Measurements from ENCODE around the gene ILDR2.
A peak's percentile ranks its signal among the peaks of the same experiment; 100 is the strongest.

ILDR2 gene

DNA sequence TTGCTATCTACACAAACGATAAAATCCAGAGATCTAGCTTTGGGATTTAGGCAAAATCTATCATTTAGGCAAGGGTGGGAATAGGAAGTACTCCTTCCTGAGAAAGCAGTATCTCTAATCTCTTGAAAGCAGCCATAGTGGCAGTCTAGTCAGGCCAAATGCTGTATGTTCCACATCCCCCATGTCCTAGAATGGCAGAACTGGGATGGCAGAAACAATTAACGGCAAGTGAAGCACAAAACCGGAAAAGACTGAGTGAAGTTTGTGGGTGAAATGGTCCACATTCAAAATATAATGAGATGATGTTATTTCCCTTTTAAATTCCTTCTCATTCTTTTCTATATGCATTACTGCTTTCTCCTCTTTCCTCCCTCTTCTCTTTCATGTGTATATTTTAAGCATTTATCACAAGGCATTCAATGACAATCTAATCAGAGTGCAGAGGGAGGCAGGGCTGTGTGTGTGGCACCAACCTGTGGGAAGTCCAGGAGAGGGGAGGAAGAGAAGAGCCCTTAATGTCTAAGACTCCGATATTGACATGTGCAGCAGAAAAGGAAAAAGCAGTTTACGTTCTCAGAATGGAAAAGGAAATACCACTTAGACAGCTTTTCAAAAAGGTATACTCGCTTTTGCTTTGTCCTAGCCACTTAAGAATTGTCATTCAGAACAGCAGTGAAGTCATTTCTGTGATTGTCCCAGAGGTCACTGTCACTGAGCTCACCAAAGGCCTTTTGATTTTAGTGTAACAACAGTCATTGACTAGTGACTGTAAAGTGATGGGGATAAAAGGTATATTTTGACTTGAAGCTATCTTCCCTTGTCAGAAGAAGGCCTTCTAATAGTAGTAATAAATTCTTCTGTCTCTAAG, 57.0 kb downstream of the ILDR2 start:
- no peak overlapping the region for H3K9ac ChIP-seq (ENCODE audit: low read depth, low read length)

DNA sequence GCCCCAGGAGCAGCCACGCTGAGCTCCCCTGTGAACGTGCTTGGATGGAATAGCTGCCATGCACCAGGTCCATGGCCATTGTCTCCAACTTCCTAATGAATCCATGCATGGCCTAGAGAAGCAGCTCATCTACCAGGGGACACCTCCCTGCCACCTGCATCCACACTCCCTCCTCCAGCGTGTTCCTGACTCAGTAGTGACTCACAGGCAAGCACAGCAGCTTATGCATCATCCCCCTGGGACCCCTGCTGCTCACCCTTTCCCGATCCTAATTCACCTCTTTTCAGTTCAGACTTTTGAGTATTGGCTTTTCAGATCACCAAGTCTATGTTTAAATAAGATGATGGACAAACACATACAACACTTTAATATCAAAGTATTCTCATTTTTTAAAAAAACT, 59.4 kb downstream of the ILDR2 start:
- Histone ChIP-seq H3K36me3 (ENCODE audit: insufficient read depth, low read length) (no peaks in the 10 kb centered on the region), H3K4me3 (ENCODE audit: low read length) (no peak overlapping the region), H3K9me3 (replicated peaks; ENCODE audit: low read length) (no peaks in the 10 kb centered on the region), H3K4me2 (ENCODE audit: low read length) (no peak overlapping the region), H3K27me3 (ENCODE audit: control insufficient read depth, insufficient read depth, low read length) (peaks cover 28% of the 10 kb centered on the region), H3K4me1 (ENCODE audit: control insufficient read depth, insufficient read depth, low read length) (no peaks in the 10 kb centered on the region), H3K9ac (ENCODE audit: low read depth, low read length) (no peak overlapping the region)

More for the DNA sequence above, 57.0 kb downstream of the ILDR2 start:
- no peak overlapping the region for H3K4me2 ChIP-seq (ENCODE audit: low read length)
- H3K27me3 ChIP-seq (ENCODE audit: control insufficient read depth, insufficient read depth, low read length): peaks cover 39% of the 10 kb centered on the region
- no peak overlapping the region for H3K4me3 ChIP-seq (ENCODE audit: low read length)
- no peaks in the 10 kb centered on the region for H3K36me3 ChIP-seq (ENCODE audit: insufficient read depth, low read length)
- H3K4me1 ChIP-seq (ENCODE audit: control insufficient read depth, insufficient read depth, low read length): no peaks in the 10 kb centered on the region
- H3K9me3 ChIP-seq (replicated peaks; ENCODE audit: low read length): no peaks in the 10 kb centered on the region

DNA sequence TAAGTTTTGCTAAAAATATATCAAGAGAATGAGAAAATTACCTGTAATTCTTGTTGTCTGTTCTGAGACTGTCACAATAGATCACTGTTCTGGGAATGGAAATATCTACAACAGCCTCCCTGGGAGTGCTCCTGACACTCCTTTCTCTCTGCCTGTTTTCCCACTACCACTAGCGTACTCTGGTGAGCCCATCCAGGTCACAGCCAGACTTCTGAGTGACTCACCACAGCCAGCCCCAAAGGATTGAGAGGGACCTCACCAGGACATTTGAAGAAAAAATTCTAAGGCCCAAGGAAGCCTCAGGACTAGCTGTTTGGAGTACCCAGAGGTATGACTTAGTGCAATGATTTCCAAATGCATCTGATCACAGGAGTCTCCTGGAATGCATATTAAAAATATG, 60.3 kb downstream of the ILDR2 start:
- H3K36me3 ChIP-seq (ENCODE audit: insufficient read depth, low read length): no peaks in the 10 kb centered on the region
- no peaks in the 10 kb centered on the region for H3K4me1 ChIP-seq (ENCODE audit: control insufficient read depth, insufficient read depth, low read length)
- no peak overlapping the region for H3K4me3 ChIP-seq (ENCODE audit: low read length)
- H3K9me3 ChIP-seq (replicated peaks; ENCODE audit: low read length): no peaks in the 10 kb centered on the region
- peaks cover 21% of the 10 kb centered on the region for H3K27me3 ChIP-seq (ENCODE audit: control insufficient read depth, insufficient read depth, low read length)
- H3K4me2 ChIP-seq (ENCODE audit: low read length): no peak overlapping the region
- H3K9ac ChIP-seq (ENCODE audit: low read depth, low read length): no peak overlapping the region

DNA sequence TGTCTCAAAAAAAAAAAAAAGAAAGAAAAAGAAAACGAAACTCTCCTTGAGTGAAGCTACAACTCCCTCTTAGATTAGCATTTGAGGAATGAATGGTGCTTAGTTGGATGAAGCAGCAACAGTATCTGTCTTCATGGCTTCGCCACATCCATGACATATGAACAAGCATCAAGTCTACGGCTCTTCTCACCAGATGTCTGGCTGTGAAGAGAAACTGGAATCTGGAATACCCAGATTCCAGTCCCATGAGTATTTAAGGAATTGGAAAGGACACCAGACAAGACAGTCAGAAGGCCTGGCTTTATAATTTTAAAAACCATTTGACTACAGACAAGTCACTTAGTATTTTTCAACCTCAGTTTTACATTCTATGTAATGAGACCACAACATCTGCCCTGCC, 61.2 kb downstream of the ILDR2 start:
- no peak overlapping the region for H3K4me3 ChIP-seq (ENCODE audit: low read length)
- no peaks in the 10 kb centered on the region for H3K36me3 ChIP-seq (ENCODE audit: insufficient read depth, low read length)
- peaks cover 21% of the 10 kb centered on the region for H3K27me3 ChIP-seq (ENCODE audit: control insufficient read depth, insufficient read depth, low read length)
- no peak overlapping the region for H3K4me2 ChIP-seq (ENCODE audit: low read length)
- H3K4me1 ChIP-seq (ENCODE audit: control insufficient read depth, insufficient read depth, low read length): no peaks in the 10 kb centered on the region
- no peaks in the 10 kb centered on the region for H3K9me3 ChIP-seq (replicated peaks; ENCODE audit: low read length)
- H3K9ac ChIP-seq (ENCODE audit: low read depth, low read length): no peak overlapping the region

DNA sequence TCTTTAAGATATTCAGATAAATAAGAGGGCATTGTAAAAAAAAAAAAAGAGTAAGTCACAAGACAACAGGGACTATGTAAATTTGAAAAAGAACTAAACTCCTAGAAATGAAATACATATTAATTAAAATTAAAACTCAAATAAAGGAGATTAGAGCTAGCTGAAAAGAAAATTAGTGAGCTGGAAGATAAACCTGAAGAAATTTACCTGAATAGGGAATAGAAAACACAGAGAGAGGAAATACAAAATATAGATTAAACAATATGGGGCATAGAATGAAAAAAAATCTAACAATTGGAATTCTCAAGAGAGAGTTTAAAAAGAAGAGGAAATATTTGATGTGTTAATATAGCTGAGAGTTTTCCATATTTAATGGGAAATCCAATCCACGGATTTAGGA, 63.7 kb downstream of the ILDR2 start:
- Histone ChIP-seq H3K9me3 (replicated peaks; ENCODE audit: low read length) (no peaks in the 10 kb centered on the region), H3K36me3 (ENCODE audit: insufficient read depth, low read length) (no peaks in the 10 kb centered on the region), H3K9ac (ENCODE audit: low read depth, low read length) (no peak overlapping the region), H3K27me3 (ENCODE audit: control insufficient read depth, insufficient read depth, low read length) (peaks cover 14% of the 10 kb centered on the region), H3K4me1 (ENCODE audit: control insufficient read depth, insufficient read depth, low read length) (peaks cover 1% of the 10 kb centered on the region), H3K4me2 (ENCODE audit: low read length) (no peak overlapping the region), H3K4me3 (ENCODE audit: low read length) (no peak overlapping the region)

DNA sequence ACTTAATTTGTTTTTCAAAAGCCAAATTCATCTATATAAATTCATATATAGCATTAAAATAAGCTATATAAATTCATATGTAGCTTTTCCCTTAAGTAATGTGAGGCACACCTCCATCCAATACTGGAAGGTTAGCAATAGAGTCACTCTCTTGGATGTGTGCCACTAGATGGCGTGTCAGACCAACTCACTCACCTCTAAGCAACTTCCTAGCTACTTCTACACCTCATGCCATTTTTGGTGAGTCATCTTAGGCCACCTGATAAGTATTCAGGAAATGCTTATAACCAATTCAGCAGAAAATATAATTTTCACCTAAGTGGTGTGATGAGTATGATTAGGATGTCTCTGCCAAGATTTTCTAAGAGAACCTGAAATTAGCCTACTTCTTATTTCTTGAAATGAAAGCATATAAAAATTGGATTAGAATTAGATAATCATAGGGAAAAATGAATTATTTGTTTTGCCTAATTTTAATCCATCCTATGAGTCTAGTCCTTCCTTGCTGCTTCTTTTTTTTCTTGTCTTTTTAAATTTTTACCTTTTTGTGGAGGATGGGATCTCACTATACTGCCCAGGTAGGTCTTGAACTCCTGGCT, 64.8 kb downstream of the ILDR2 start:
- Histone ChIP-seq H3K4me2 (ENCODE audit: low read length) (no peak overlapping the region), H3K4me3 (ENCODE audit: low read length) (no peak overlapping the region), H3K27me3 (ENCODE audit: control insufficient read depth, insufficient read depth, low read length) (peaks cover 14% of the 10 kb centered on the region), H3K9me3 (replicated peaks; ENCODE audit: low read length) (no peaks in the 10 kb centered on the region), H3K36me3 (ENCODE audit: insufficient read depth, low read length) (no peaks in the 10 kb centered on the region), H3K4me1 (ENCODE audit: control insufficient read depth, insufficient read depth, low read length) (peaks cover 12% of the 10 kb centered on the region), H3K9ac (ENCODE audit: low read depth, low read length) (no peak overlapping the region)

DNA sequence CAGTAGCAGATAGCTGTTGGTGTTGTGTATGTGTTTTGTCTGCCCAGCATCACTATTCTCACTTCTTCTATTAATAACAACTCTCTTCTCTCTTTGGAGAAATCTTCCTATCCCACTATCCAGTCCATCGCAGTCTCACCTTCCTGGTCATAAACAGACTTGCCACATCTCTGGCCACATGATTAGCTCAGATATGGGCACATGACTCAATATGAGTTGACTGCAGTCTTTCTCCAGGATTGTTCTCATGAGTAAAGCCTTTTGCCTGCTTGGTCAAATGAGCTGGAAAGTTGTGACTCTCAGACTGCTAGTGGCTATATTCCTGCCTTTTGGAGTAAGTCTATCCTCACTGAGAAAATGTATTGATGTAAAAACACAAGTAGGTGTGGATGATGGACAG, 66.4 kb downstream of the ILDR2 start:
- H3K27me3 ChIP-seq (ENCODE audit: control insufficient read depth, insufficient read depth, low read length): peaks cover 20% of the 10 kb centered on the region
- peaks cover 15% of the 10 kb centered on the region for H3K4me1 ChIP-seq (ENCODE audit: control insufficient read depth, insufficient read depth, low read length)
- no peak overlapping the region for H3K9ac ChIP-seq (ENCODE audit: low read depth, low read length)
- no peaks in the 10 kb centered on the region for H3K9me3 ChIP-seq (replicated peaks; ENCODE audit: low read length)
- H3K4me3 ChIP-seq (ENCODE audit: low read length): no peak overlapping the region
- H3K36me3 ChIP-seq (ENCODE audit: insufficient read depth, low read length): no peaks in the 10 kb centered on the region
- H3K4me2 ChIP-seq (ENCODE audit: low read length): no peak overlapping the region

DNA sequence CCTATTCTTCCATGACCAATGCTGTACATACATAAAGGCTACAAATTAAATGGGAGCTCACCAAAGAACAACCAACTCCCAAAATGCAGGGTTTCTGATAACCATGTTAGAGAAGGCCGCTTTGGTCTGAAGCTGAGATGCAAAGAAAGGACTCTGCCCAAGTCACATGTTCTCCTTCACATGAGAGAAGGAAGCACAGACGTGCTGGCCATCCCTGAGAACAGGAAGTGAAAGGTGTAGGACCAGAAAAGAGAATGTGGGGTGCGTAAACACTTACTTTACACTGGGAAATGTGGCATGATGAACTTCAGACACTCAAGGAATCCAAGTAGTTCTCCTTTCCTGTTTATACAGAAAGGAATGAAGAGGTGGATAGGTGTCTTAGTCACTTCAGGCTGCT, 67.6 kb downstream of the ILDR2 start:
- peaks cover 27% of the 10 kb centered on the region for H3K27me3 ChIP-seq (ENCODE audit: control insufficient read depth, insufficient read depth, low read length)
- no peak overlapping the region for H3K4me3 ChIP-seq (ENCODE audit: low read length)

DNA sequence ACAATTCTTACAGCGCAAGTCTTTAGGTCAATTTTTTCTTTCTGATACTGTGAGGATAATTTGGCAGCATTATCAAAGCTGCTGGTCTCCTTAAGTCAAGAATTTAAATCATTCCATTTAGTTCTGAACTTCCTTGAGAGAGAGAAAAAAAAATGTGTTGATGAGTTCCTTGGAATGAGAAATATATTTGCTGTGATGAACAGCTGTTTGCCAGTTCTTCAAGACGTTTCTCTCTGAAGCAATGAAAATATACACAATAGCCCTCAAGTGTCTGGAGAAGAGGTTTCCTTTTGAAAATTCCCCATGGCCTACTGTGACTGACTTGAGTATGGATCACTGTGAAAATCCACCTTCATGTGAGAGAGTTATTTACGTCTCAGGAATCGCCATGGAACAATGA, 68.3 kb downstream of the ILDR2 start:
- H3K9me3 ChIP-seq (replicated peaks; ENCODE audit: low read length): no peaks in the 10 kb centered on the region
- no peak overlapping the region for H3K4me2 ChIP-seq (ENCODE audit: low read length)
- no peak overlapping the region for H3K9ac ChIP-seq (ENCODE audit: low read depth, low read length)
- peaks cover 15% of the 10 kb centered on the region for H3K4me1 ChIP-seq (ENCODE audit: control insufficient read depth, insufficient read depth, low read length)
- peaks cover 26% of the 10 kb centered on the region for H3K27me3 ChIP-seq (ENCODE audit: control insufficient read depth, insufficient read depth, low read length)
- no peaks in the 10 kb centered on the region for H3K36me3 ChIP-seq (ENCODE audit: insufficient read depth, low read length)
- H3K4me3 ChIP-seq (ENCODE audit: low read length): no peak overlapping the region

More for the DNA sequence above, 67.6 kb downstream of the ILDR2 start:
- Histone ChIP-seq H3K36me3 (ENCODE audit: insufficient read depth, low read length) (no peaks in the 10 kb centered on the region), H3K4me1 (ENCODE audit: control insufficient read depth, insufficient read depth, low read length) (peaks cover 15% of the 10 kb centered on the region), H3K9ac (ENCODE audit: low read depth, low read length) (no peak overlapping the region), H3K4me2 (ENCODE audit: low read length) (no peak overlapping the region), H3K9me3 (replicated peaks; ENCODE audit: low read length) (no peaks in the 10 kb centered on the region)

DNA sequence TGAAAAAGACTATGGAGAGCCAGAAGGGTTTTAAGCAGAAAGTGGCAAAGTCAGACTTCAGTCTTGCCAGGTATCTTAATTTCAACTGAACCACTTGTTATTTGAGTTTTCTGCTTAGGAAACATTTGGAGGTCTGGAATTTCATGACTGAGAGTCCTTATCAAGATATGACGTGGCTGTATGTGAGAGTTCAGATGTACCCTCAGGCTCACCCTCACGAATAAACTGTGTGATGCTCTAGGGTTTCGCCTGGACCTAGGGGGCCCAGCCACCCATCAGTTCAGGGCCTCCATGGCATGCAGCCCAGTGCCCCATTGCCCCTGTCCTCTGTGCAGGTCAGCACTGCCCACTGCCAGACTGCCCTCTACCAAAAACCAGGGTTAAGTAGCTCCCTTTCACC, 68.7 kb downstream of the ILDR2 start:
- peaks cover 15% of the 10 kb centered on the region for H3K4me1 ChIP-seq (ENCODE audit: control insufficient read depth, insufficient read depth, low read length)
- H3K4me3 ChIP-seq (ENCODE audit: low read length): no peak overlapping the region
- H3K9me3 ChIP-seq (replicated peaks; ENCODE audit: low read length): no peaks in the 10 kb centered on the region
- peak overlapping the region; percentile 11 for H3K9ac ChIP-seq (ENCODE audit: low read depth, low read length)
- H3K36me3 ChIP-seq (ENCODE audit: insufficient read depth, low read length): no peaks in the 10 kb centered on the region
- H3K27me3 ChIP-seq (ENCODE audit: control insufficient read depth, insufficient read depth, low read length): peaks cover 26% of the 10 kb centered on the region
- H3K4me2 ChIP-seq (ENCODE audit: low read length): no peak overlapping the region

DNA sequence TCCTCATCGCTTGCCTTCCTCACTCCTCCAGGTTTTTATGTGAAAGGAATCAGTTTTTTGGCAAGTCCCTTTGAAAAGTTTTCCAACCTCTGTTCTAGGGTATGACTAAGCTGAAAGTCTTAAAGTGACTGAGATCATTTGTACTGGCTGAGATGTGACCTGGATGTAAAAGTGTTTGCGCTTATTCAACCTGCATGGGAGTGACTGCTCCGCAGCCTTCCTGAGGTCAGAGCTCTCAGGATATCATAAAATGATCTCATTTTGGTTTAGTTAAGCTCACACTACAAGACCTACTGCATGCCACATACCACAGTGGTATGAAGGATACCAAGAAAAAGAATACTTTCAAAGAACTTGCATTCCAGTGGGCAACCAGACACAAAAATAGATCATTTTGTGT, 69.4 kb downstream of the ILDR2 start:
- H3K36me3 ChIP-seq (ENCODE audit: insufficient read depth, low read length): no peaks in the 10 kb centered on the region
- H3K9me3 ChIP-seq (replicated peaks; ENCODE audit: low read length): no peaks in the 10 kb centered on the region
- H3K9ac ChIP-seq (ENCODE audit: low read depth, low read length): peak overlapping the region; percentile 24
- peaks cover 26% of the 10 kb centered on the region for H3K27me3 ChIP-seq (ENCODE audit: control insufficient read depth, insufficient read depth, low read length)
- peak overlapping the region; percentile 45 for H3K4me2 ChIP-seq (ENCODE audit: low read length)
- H3K4me1 ChIP-seq (ENCODE audit: control insufficient read depth, insufficient read depth, low read length): peaks cover 15% of the 10 kb centered on the region
- H3K4me3 ChIP-seq (ENCODE audit: low read length): no peak overlapping the region

DNA sequence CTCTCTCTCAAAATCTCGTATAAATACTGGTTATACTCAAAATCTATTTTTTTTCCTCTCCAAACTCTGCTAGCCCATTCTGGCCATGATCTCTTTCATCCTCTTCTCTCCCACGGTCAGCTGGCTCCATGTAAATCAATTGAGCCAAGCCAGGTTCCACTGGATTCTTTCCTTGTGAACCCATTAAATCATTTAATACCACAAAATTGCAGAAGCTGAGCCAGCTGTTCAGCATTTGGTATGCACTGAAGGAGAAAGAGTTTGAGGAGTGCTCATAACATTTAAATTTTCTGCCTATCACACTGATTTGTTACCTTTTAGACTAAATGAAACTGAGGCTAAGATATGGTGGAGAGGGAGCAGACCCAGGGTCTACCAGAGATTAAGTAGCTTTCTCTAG, 70.2 kb downstream of the ILDR2 start:
- Histone ChIP-seq H3K9me3 (replicated peaks; ENCODE audit: low read length) (no peaks in the 10 kb centered on the region), H3K4me2 (ENCODE audit: low read length) (no peak overlapping the region), H3K4me3 (ENCODE audit: low read length) (no peak overlapping the region), H3K4me1 (ENCODE audit: control insufficient read depth, insufficient read depth, low read length) (peaks cover 15% of the 10 kb centered on the region), H3K27me3 (ENCODE audit: control insufficient read depth, insufficient read depth, low read length) (peaks cover 31% of the 10 kb centered on the region), H3K36me3 (ENCODE audit: insufficient read depth, low read length) (no peaks in the 10 kb centered on the region), H3K9ac (ENCODE audit: low read depth, low read length) (peak overlapping the region; percentile 24)

All from skeletal muscle satellite cell (primary cell).